Neural progenitor cell (in vitro differentiated cells): Measurements from ENCODE around the gene MAP3K1. TPM values are rescaled to one million over a fixed set of nuclear protein-coding genes. Genes with fewer than 3 reads are reported as not detected.
"Not testable (repeated sequence)": the region's sequence is repeated elsewhere in the genome, so short reads cannot be mapped to it uniquely, and the experiment has no call there.

Experiments
- DNase-seq: peaks from one replicate; pipeline ENCODE4 v3.0.0-alpha.2; 2016; ENCODE audit warnings: low spot score
- H2AFZ ChIP-seq: fragments of 200-600 bp; sonication (generic); replicated peaks from 2 replicates; pipeline ENCODE4 v1.6.1; 2016; ENCODE audit warnings: antibody characterized with exemption
- H3F3A ChIP-seq: fragments of 200-600 bp; sonication (generic); 2 replicates; pipeline ENCODE4 v1.6.1; 2016; ENCODE audit warnings: antibody characterized with exemption, low read depth
- H3K27ac ChIP-seq: fragments of 200-600 bp; sonication (generic); 2 replicates; pipeline ENCODE4 v1.5.1; 2016; ENCODE audit warnings: mild to moderate bottlenecking
- H3K27me3 ChIP-seq: fragments of 200-600 bp; sonication (generic); 2 replicates; pipeline ENCODE4 v1.6.1; 2016; ENCODE audit warnings: mild to moderate bottlenecking, moderate library complexity
- H3K36me3 ChIP-seq: fragments of 200-600 bp; sonication (generic); 2 replicates; pipeline ENCODE4 v1.5.1; 2016
- H3K4me1 ChIP-seq: fragments of 200-600 bp; sonication (generic); 2 replicates; pipeline ENCODE4 v1.6.1; 2016; ENCODE audit warnings: mixed run types
- H3K4me2 ChIP-seq: fragments of 200-600 bp; sonication (generic); 2 replicates; pipeline ENCODE4 v1.6.1; 2016
- H3K4me3 ChIP-seq: fragments of 200-600 bp; sonication (generic); 2 replicates; pipeline ENCODE4 v1.5.1; 2016
- H3K79me2 ChIP-seq: fragments of 200-600 bp; sonication (generic); 2 replicates; pipeline ENCODE4 v1.6.1; 2016; ENCODE audit warnings: low read depth
- H3K9ac ChIP-seq: fragments of 200-600 bp; sonication (generic); 2 replicates; pipeline ENCODE4 v1.6.1; 2016
- H3K9me3 ChIP-seq: fragments of 200-600 bp; sonication (generic); 2 replicates; pipeline ENCODE4 v1.5.1; 2016; ENCODE audit warnings: low read depth
- H4K20me1 ChIP-seq: fragments of 200-600 bp; sonication (generic); 2 replicates; pipeline ENCODE4 v1.6.1; 2016; ENCODE audit warnings: low read depth
- H3K27ac Mint-ChIP-seq: 3 replicates; pipeline ENCODE4 v1.8.0; 2021; ENCODE audit warnings: mixed read lengths
- H3K27me3 Mint-ChIP-seq: 2 replicates; pipeline ENCODE4 v1.8.0; 2022; ENCODE audit warnings: low read depth, mild to moderate bottlenecking, inconsistent platforms, moderate library complexity, mixed read lengths; ENCODE audit not compliant: insufficient read depth
- H3K36me3 Mint-ChIP-seq: 3 replicates; pipeline ENCODE4 v1.8.0; 2021; ENCODE audit warnings: mixed read lengths
- H3K4me1 Mint-ChIP-seq: 3 replicates; pipeline ENCODE4 v1.8.0; 2021; ENCODE audit warnings: mixed read lengths
- H3K4me3 Mint-ChIP-seq: 3 replicates; pipeline ENCODE4 v1.8.0; 2021; ENCODE audit warnings: mild to moderate bottlenecking, moderate library complexity, mixed read lengths
- H3K9me3 Mint-ChIP-seq: 3 replicates; pipeline ENCODE4 v1.8.0; 2020; ENCODE audit warnings: mixed read lengths
- CTCF ChIP-seq: fragments of 200-600 bp; sonication (generic); IDR thresholded peaks from 2 replicates; pipeline ENCODE4 v1.5.1; 2017; ENCODE audit warnings: antibody characterized with exemption, mild to moderate bottlenecking
- EZH2 ChIP-seq: fragments of 200-600 bp; sonication (generic); IDR thresholded peaks from 2 replicates; pipeline ENCODE4 v1.6.1; 2017; ENCODE audit warnings: antibody characterized with exemption, mild to moderate bottlenecking, moderate library complexity
- EZH2phosphoT487 ChIP-seq: fragments of 200-600 bp; sonication (generic); IDR thresholded peaks from 2 replicates; pipeline ENCODE4 v1.6.1; 2017; ENCODE audit warnings: antibody characterized with exemption
- total RNA-seq: library from RNA; depleted of rRNA; stranded (reverse); fragments of >200 nt; gene quantifications from 2 replicates; pipeline ENCODE4 v1.2.3, GENCODE V29; 2015; ENCODE audit warnings: low replicate concordance

Gene MAP3K1
- total RNA-seq, 1 donor from 2014 or later = 22.2 TPM

DNA sequence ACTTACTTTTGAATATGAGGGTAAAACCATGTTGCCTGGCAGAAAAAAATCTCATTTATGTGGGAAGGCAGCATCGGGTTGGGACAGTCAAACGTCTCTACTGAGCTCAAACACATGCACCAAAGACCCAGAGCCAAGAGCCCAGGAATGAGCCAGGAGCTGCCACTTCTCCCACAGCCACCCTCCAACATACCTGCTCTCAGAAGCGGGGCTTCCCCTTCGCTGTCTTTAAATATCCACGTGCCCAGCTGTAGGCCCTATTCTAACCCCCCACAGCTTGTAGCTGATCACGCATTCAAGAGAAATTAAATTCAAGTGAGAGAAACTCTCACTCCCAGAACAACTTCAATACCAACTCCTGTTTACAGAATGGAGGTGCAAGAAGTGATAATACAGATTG lies 42.6 kb upstream of the MAP3K1 start:
- Histone ChIP-seq H3K4me2 (no peak overlapping the region), H3K27me3 (no peaks in the 10 kb centered on the region), H4K20me1 (no peaks in the 10 kb centered on the region), H3K36me3 (no peaks in the 10 kb centered on the region), H3F3A (no peaks in the 10 kb centered on the region), H3K4me1 (no peaks in the 10 kb centered on the region), H3K27ac (no peak overlapping the region), H3K79me2 (no peaks in the 10 kb centered on the region), H3K9me3 (no peaks in the 10 kb centered on the region), H3K9ac (no peak overlapping the region), H3K4me3 (no peak overlapping the region), H2AFZ (no peak overlapping the region)
- H3K4me1 Mint-ChIP-seq = no peaks in the 10 kb centered on the region
- H3K27ac Mint-ChIP-seq = no peak overlapping the region
- H3K27me3 Mint-ChIP-seq = no peaks in the 10 kb centered on the region
- no peak for TF ChIP-seq EZH2
- no peak for DNase-seq
- no peaks in the 10 kb centered on the region for H3K36me3 Mint-ChIP-seq
- no peaks in the 10 kb centered on the region for H3K9me3 Mint-ChIP-seq
- no peak overlapping the region for H3K4me3 Mint-ChIP-seq

DNA sequence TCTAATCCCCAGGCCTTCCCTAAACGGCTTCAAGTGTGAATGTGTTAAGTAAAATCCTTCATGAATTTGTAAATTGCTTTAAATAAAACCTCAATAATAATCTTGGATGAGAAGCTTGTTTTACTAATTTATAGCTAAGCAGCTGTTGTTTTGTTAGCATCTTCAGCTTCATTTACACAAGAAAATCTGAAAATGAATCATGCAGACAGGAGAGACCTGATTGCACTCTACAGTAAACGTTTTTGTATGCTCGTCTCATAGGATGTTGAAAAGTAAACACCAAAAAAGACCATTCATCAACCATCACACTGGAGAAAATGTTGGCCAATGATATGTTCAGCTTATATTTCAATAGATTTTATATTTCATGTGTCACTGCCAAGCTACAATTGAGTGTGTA lies 40.4 kb upstream of the MAP3K1 start:
- Mint-ChIP-seq H3K4me3 (no peak overlapping the region), H3K36me3 (no peaks in the 10 kb centered on the region)

DNA sequence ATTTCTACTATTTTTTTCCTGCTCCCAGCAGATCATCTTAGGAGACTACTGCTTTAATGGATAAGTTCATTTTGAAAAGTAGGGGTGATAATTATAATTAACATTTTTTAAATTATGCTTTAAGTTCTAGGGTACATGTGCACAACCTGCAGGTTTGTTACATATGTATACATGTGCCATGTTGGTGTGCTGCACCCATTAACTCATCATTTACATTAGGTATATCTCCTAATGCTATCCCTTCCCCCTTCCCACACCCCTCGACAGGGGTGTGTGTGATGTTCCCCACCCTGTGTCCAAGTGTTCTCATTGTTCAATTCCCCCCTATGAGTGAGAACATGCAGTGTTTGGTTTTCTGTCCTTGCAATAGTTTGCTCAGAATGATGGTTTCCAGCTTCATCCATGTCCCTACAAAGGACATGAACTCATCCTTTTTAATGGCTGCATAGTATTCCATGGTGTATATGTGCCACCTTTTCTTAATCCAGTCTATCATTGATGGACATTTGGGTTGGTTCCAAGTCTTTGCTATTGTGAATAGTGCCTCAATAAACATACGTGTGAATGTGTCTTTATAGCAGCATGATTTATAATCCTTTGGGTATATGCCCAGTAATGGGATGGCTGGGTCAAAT lies 39.0 kb upstream of the MAP3K1 start:
- H2AFZ ChIP-seq, H3K27ac ChIP-seq, H3K27ac Mint-ChIP-seq, H3K9ac ChIP-seq, H3K9me3 ChIP-seq, H3K27me3 ChIP-seq, H3K36me3 ChIP-seq, H3K4me3 Mint-ChIP-seq, H3K4me1 Mint-ChIP-seq, H4K20me1 ChIP-seq, H3K4me1 ChIP-seq, H3K9me3 Mint-ChIP-seq, DNase-seq, H3K27me3 Mint-ChIP-seq, H3K4me3 ChIP-seq, H3F3A ChIP-seq, H3K4me2 ChIP-seq, H3K79me2 ChIP-seq, H3K36me3 Mint-ChIP-seq: not testable (repeated sequence)

More for the DNA sequence above, 40.4 kb upstream of the MAP3K1 start:
- no peaks in the 10 kb centered on the region for H3K9me3 ChIP-seq
- no peaks in the 10 kb centered on the region for H3K4me1 Mint-ChIP-seq
- no peak overlapping the region for H3K27ac Mint-ChIP-seq
- no peaks in the 10 kb centered on the region for H3K4me1 ChIP-seq
- TF ChIP-seq EZH2 (no peak), EZH2phosphoT487 (no peak), CTCF (no peak)
- H3K9me3 Mint-ChIP-seq = peaks cover 2% of the 10 kb centered on the region
- no peak overlapping the region for H3K4me2 ChIP-seq
- no peak overlapping the region for H3K27ac ChIP-seq
- no peak overlapping the region for H3K9ac ChIP-seq
- H2AFZ ChIP-seq = no peak overlapping the region
- no peaks in the 10 kb centered on the region for H3K36me3 ChIP-seq
- no peak overlapping the region for H3K4me3 ChIP-seq
- DNase-seq = no peak
- no peaks in the 10 kb centered on the region for H4K20me1 ChIP-seq
- no peaks in the 10 kb centered on the region for H3K27me3 ChIP-seq
- H3K79me2 ChIP-seq = no peaks in the 10 kb centered on the region
- no peaks in the 10 kb centered on the region for H3F3A ChIP-seq
- no peaks in the 10 kb centered on the region for H3K27me3 Mint-ChIP-seq

DNA sequence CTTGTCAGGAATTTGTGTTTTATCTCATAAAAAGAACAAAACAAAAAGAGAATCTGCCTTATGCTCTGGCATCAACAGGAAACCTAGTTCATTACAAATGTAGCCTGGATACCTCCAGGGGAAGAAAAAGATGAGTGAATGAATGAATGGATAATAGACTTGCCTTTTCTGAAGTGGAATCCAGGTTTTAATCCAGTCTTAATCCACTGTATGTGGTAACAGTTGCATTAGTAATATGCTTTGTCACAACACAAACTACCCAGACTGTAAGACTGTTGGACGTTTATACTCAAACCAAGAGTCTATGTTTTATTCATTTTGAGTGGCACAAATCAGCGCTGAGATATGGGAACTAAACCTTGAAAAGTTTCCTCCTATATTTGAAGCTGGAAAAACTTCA lies 32.1 kb upstream of the MAP3K1 start:
- Histone ChIP-seq H3K4me1 (no peaks in the 10 kb centered on the region), H3K4me2 (no peak overlapping the region), H4K20me1 (no peaks in the 10 kb centered on the region), H3K9me3 (no peaks in the 10 kb centered on the region), H3K9ac (no peak overlapping the region), H3K27ac (no peak overlapping the region), H3K36me3 (no peaks in the 10 kb centered on the region), H2AFZ (no peak overlapping the region), H3F3A (no peaks in the 10 kb centered on the region), H3K27me3 (no peaks in the 10 kb centered on the region), H3K4me3 (no peak overlapping the region), H3K79me2 (no peaks in the 10 kb centered on the region)
- Mint-ChIP-seq H3K36me3 (no peaks in the 10 kb centered on the region), H3K4me3 (no peak overlapping the region), H3K9me3 (peaks cover 6% of the 10 kb centered on the region), H3K27ac (no peak overlapping the region), H3K4me1 (no peaks in the 10 kb centered on the region), H3K27me3 (no peaks in the 10 kb centered on the region)
- TF ChIP-seq EZH2phosphoT487 (no peak), CTCF (no peak), EZH2 (no peak)
- DNase-seq = no peak
